Esophagus squamous epithelium (tissue), 4 donors: Measurements from ENCODE around the gene SNW1.

Experiments used
- CTCF ChIP-seq, 6 experiments: fragments of 450-650 bp in 4 of 6; fragments of 200-600 bp in 2 of 6; sonication (generic) in 2 of 6; IDR thresholded peaks; one replicate each; pipeline ENCODE4 v1.5.1; 2016 to 2019; ENCODE audit warnings: antibody characterized with exemption in 6 of 6, mild to moderate bottlenecking in 4 of 6, moderate library complexity in 4 of 6
- POLR2A ChIP-seq, 4 donors: fragments of 450-650 bp; IDR thresholded peaks; one replicate each; pipeline ENCODE4 v1.6.1; 2017; ENCODE audit warnings: antibody characterized with exemption in 4 of 4, mild to moderate bottlenecking in 4 of 4, moderate library complexity in 3 of 4

DNA sequence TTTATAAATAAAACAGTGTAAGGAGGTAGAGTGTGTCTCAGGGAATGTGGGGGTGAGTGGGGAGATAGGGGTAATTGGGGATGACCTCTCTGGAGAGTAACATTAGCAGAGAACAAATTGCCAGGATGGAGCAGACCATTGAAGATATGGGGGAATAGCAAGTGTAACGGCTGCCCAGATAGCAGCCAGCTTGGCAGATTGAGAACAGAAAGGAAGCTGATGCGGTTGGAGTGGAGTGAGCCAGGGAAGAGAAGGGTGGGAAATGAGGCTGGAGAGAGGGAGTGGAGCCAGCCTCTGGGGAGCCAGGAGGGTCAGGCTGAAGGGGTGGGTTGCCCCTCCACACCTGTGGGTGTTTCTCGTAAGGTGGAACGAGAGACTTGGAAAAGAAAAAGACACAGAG, 33.4 kb upstream of the SNW1 start:
- TF ChIP-seq POLR2A (IDR thresholded peaks at IDR 0.05) (no peak), CTCF (IDR thresholded peaks at IDR 0.05) (no peak)
